ENCODE data around the gene JAZF1.

The JAZF1 gene

GRCh38 chr7:28176645-28177044, 4.0 kb downstream of the JAZF1 start:
- no peak overlapping the region for H4K91ac ChIP-seq (ENCODE audit: low read length)
- WGBS = 84% methylated on average over 2 of the region's 2 CpGs
- H3K14ac ChIP-seq (ENCODE audit: low read length in 2 of 2) = no peak overlapping the region
- H2AFZ ChIP-seq (ENCODE audit: low read depth, low read length) = no peak overlapping the region
- H3K27ac ChIP-seq (ENCODE audit: low read length, poor library complexity, severe bottlenecking) = no peak overlapping the region
- DNase-seq = no peak
- no peaks in the 10 kb centered on the region for H3K36me3 ChIP-seq (ENCODE audit: control insufficient read depth in 1 of 2, insufficient read depth in 2 of 2, low read depth in 1 of 2, low read length in 2 of 2)
- peak overlapping the region; percentile 26 for H3K9ac ChIP-seq (ENCODE audit: low read length)
- no peaks in the 10 kb centered on the region for H3K9me3 ChIP-seq (ENCODE audit: control insufficient read depth, low read length)
- H2BK5ac ChIP-seq (ENCODE audit: low read depth, low read length, poor library complexity, severe bottlenecking) = no peak overlapping the region
- no peak overlapping the region for H3K4me3 ChIP-seq (ENCODE audit: insufficient read depth in 1 of 2, low read depth in 1 of 2, low read length in 2 of 2)
- H2AK5ac ChIP-seq (ENCODE audit: low read length, severe bottlenecking) = no peak overlapping the region
- H2BK120ac ChIP-seq (ENCODE audit: low read depth, low read length) = no peak overlapping the region
- no peak overlapping the region for H3K4me2 ChIP-seq (ENCODE audit: low read length, poor library complexity, severe bottlenecking)
- no peak overlapping the region for H2BK15ac ChIP-seq (ENCODE audit: low read depth, poor library complexity, severe bottlenecking)
- H2BK12ac ChIP-seq (ENCODE audit: low read length in 2 of 2) = no peak overlapping the region
- no peak overlapping the region for H3K23ac ChIP-seq (ENCODE audit: low read length in 2 of 2)
- H4K8ac ChIP-seq (ENCODE audit: low read length) = no peak overlapping the region
- no peak overlapping the region for H3K4ac ChIP-seq (ENCODE audit: low read depth in 1 of 2, low read length in 2 of 2)
- H3K79me1 ChIP-seq (replicated peaks; ENCODE audit: low read length, poor library complexity, severe bottlenecking) = peaks cover 15% of the 10 kb centered on the region
- no peak overlapping the region for H3K18ac ChIP-seq (ENCODE audit: low read depth in 1 of 2, low read length in 2 of 2)
- H3K27me3 ChIP-seq (ENCODE audit: control insufficient read depth in 1 of 2, insufficient read depth in 1 of 2, low read length in 2 of 2) = no peaks in the 10 kb centered on the region
- peaks cover 17% of the 10 kb centered on the region for H3K4me1 ChIP-seq (ENCODE audit: control insufficient read depth, insufficient read depth, low read depth, low read length)

- peaks cover 18% of the 10 kb centered on the region for H3K4me1 ChIP-seq (ENCODE audit: control insufficient read depth, insufficient read depth, low read depth, low read length)
- H3K36me3 ChIP-seq (ENCODE audit: control insufficient read depth in 1 of 2, insufficient read depth in 2 of 2, low read depth in 1 of 2, low read length in 2 of 2) = no peaks in the 10 kb centered on the region
These were observed 4.4 kb downstream of the JAZF1 start for GRCh38 chr7:28176174-28176573.

DNA sequence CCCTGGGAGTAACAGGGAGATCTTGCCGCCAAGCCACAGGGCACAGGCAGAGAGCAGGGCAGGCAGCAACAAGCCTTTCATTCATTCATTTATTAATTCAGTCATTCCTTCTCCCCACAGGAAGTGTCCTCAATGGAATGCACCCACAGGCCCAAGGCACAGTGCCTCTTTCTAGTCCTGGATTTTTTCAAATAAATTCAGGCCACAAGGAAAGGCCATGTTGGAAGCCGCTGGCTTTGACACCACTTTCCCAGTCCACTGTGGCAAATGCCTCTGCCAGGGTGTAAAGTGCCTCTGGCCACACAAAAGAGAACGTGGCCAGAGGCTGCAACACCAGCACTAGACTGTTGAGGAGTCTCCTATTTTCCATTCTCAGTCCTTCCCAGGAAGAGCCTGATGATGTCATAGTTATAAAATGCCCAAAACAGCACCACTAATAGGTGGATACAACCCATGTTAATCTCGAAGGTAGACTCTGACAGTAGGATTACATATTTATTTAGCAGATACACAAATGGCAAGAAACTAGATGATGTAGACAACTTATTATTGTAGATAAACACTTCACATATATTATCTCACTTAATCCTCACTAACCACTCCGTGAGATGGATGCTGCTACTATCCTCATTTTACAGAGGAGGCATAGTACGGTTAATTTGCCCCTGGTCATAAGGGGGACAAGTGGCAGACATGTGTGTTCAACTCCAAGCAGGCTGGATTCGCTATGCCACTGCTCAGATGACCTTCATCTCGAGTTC, 5.5 kb downstream of the JAZF1 start:
- H3K14ac ChIP-seq (ENCODE audit: low read length in 2 of 2) = no peak overlapping the region
- no peak overlapping the region for H2BK15ac ChIP-seq (ENCODE audit: low read depth, poor library complexity, severe bottlenecking)
- H3K27ac ChIP-seq (ENCODE audit: low read length, poor library complexity, severe bottlenecking) = no peak overlapping the region
- H2BK120ac ChIP-seq (ENCODE audit: low read depth, low read length) = no peak overlapping the region
- peaks cover 0 to 5% of the 10 kb centered on the region in 2 experiments for H3K36me3 ChIP-seq (ENCODE audit: control insufficient read depth in 1 of 2, insufficient read depth in 2 of 2, low read depth in 1 of 2, low read length in 2 of 2)
- H3K23ac ChIP-seq (ENCODE audit: low read length in 2 of 2) = peak overlapping the region in 1 of 2 experiments; percentile 93
- H3K79me1 ChIP-seq (replicated peaks; ENCODE audit: low read length, poor library complexity, severe bottlenecking) = peaks cover 19% of the 10 kb centered on the region
- no peak overlapping the region for H3K9ac ChIP-seq (ENCODE audit: low read length)
- peaks cover 18% of the 10 kb centered on the region for H3K4me1 ChIP-seq (ENCODE audit: control insufficient read depth, insufficient read depth, low read depth, low read length)
- DNase-seq = no peak
- H3K18ac ChIP-seq (ENCODE audit: low read depth in 1 of 2, low read length in 2 of 2) = no peak overlapping the region
- no peaks in the 10 kb centered on the region for H3K9me3 ChIP-seq (ENCODE audit: control insufficient read depth, low read length)
- 93% methylated on average over 7 of the region's 8 CpGs for WGBS
- no peak overlapping the region for H2BK5ac ChIP-seq (ENCODE audit: low read depth, low read length, poor library complexity, severe bottlenecking)
- H2AFZ ChIP-seq (ENCODE audit: low read depth, low read length) = no peak overlapping the region
- peak overlapping the region; percentile 7 for H2AK5ac ChIP-seq (ENCODE audit: low read length, severe bottlenecking)
- no peak overlapping the region for H4K8ac ChIP-seq (ENCODE audit: low read length)
- no peaks in the 10 kb centered on the region for H3K27me3 ChIP-seq (ENCODE audit: control insufficient read depth in 1 of 2, insufficient read depth in 1 of 2, low read length in 2 of 2)
- no peak overlapping the region for H4K91ac ChIP-seq (ENCODE audit: low read length)
- H3K4me2 ChIP-seq (ENCODE audit: low read length, poor library complexity, severe bottlenecking) = no peak overlapping the region
- no peak overlapping the region for H3K4me3 ChIP-seq (ENCODE audit: insufficient read depth in 1 of 2, low read depth in 1 of 2, low read length in 2 of 2)
- H3K4ac ChIP-seq (ENCODE audit: low read depth in 1 of 2, low read length in 2 of 2) = peak overlapping the region in 1 of 2 experiments; percentile 50
- H2BK12ac ChIP-seq (ENCODE audit: low read length in 2 of 2) = no peak overlapping the region

More at GRCh38 chr7:28176174-28176573, 4.4 kb downstream of the JAZF1 start:
- H3K9me3 ChIP-seq (ENCODE audit: control insufficient read depth, low read length) = no peaks in the 10 kb centered on the region
- H3K18ac ChIP-seq (ENCODE audit: low read depth in 1 of 2, low read length in 2 of 2) = no peak overlapping the region
- H2AK5ac ChIP-seq (ENCODE audit: low read length, severe bottlenecking) = no peak overlapping the region
- H3K14ac ChIP-seq (ENCODE audit: low read length in 2 of 2) = no peak overlapping the region
- no peak overlapping the region for H3K4me2 ChIP-seq (ENCODE audit: low read length, poor library complexity, severe bottlenecking)
- H2BK120ac ChIP-seq (ENCODE audit: low read depth, low read length) = no peak overlapping the region
- no peak overlapping the region for H4K91ac ChIP-seq (ENCODE audit: low read length)
- no peak overlapping the region for H2BK15ac ChIP-seq (ENCODE audit: low read depth, poor library complexity, severe bottlenecking)
- no peak overlapping the region for H3K4me3 ChIP-seq (ENCODE audit: insufficient read depth in 1 of 2, low read depth in 1 of 2, low read length in 2 of 2)
- DNase-seq = peak; percentile 31
- H2BK5ac ChIP-seq (ENCODE audit: low read depth, low read length, poor library complexity, severe bottlenecking) = no peak overlapping the region
- peak overlapping the region; percentile 10 for H3K27ac ChIP-seq (ENCODE audit: low read length, poor library complexity, severe bottlenecking)
- H3K4ac ChIP-seq (ENCODE audit: low read depth in 1 of 2, low read length in 2 of 2) = no peak overlapping the region
- no peak overlapping the region for H2AFZ ChIP-seq (ENCODE audit: low read depth, low read length)
- H3K79me1 ChIP-seq (replicated peaks; ENCODE audit: low read length, poor library complexity, severe bottlenecking) = peaks cover 15% of the 10 kb centered on the region
- no peaks in the 10 kb centered on the region for H3K27me3 ChIP-seq (ENCODE audit: control insufficient read depth in 1 of 2, insufficient read depth in 1 of 2, low read length in 2 of 2)
- no peak overlapping the region for H4K8ac ChIP-seq (ENCODE audit: low read length)
- no peak overlapping the region for H2BK12ac ChIP-seq (ENCODE audit: low read length in 2 of 2)
- H3K9ac ChIP-seq (ENCODE audit: low read length) = peak overlapping the region; percentile 26
- 93% methylated on average over 4 of the region's 4 CpGs for WGBS
- H3K23ac ChIP-seq (ENCODE audit: low read length in 2 of 2) = no peak overlapping the region

DNA sequence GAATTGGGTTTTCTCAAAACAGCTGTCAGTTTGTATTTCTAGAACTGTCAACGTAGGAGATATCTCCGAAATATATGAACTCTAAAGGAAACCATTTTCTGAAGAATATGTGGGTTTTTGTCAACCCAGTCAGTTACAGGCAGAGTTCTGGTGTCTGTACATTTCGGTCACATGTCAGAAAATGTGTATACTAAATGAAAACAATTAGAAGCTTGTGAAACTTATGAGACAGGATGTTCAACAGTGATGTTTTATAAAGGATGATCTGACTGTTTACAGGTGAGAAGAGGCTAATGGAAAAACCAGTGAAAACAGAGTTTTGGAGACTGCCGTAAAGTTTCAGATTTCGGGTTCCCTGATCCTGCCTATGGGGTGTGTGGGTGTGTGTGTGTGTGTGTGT, 6.2 kb downstream of the JAZF1 start:
- Histone ChIP-seq H3K14ac (ENCODE audit: low read length in 2 of 2) (no peak overlapping the region), H4K8ac (ENCODE audit: low read length) (no peak overlapping the region), H2BK12ac (ENCODE audit: low read length in 2 of 2) (no peak overlapping the region), H3K4me3 (ENCODE audit: insufficient read depth in 1 of 2, low read depth in 1 of 2, low read length in 2 of 2) (no peak overlapping the region), H3K27ac (ENCODE audit: low read length, poor library complexity, severe bottlenecking) (no peak overlapping the region), H2AK5ac (ENCODE audit: low read length, severe bottlenecking) (peak overlapping the region; percentile 28), H3K4me1 (ENCODE audit: control insufficient read depth, insufficient read depth, low read depth, low read length) (peaks cover 18% of the 10 kb centered on the region), H4K91ac (ENCODE audit: low read length) (no peak overlapping the region), H3K9ac (ENCODE audit: low read length) (no peak overlapping the region), H3K9me3 (ENCODE audit: control insufficient read depth, low read length) (no peaks in the 10 kb centered on the region), H3K79me1 (replicated peaks; ENCODE audit: low read length, poor library complexity, severe bottlenecking) (peaks cover 23% of the 10 kb centered on the region), H3K23ac (ENCODE audit: low read length in 2 of 2) (no peak overlapping the region), H3K4ac (ENCODE audit: low read depth in 1 of 2, low read length in 2 of 2) (no peak overlapping the region), H3K36me3 (ENCODE audit: control insufficient read depth in 1 of 2, insufficient read depth in 2 of 2, low read depth in 1 of 2, low read length in 2 of 2) (peaks cover 2 to 5% of the 10 kb centered on the region in 2 experiments), H2BK5ac (ENCODE audit: low read depth, low read length, poor library complexity, severe bottlenecking) (no peak overlapping the region), H3K4me2 (ENCODE audit: low read length, poor library complexity, severe bottlenecking) (no peak overlapping the region), H3K18ac (ENCODE audit: low read depth in 1 of 2, low read length in 2 of 2) (no peak overlapping the region), H3K27me3 (ENCODE audit: control insufficient read depth in 1 of 2, insufficient read depth in 1 of 2, low read length in 2 of 2) (no peaks in the 10 kb centered on the region), H2BK15ac (ENCODE audit: low read depth, poor library complexity, severe bottlenecking) (no peak overlapping the region), H2BK120ac (ENCODE audit: low read depth, low read length) (no peak overlapping the region), H2AFZ (ENCODE audit: low read depth, low read length) (no peak overlapping the region)
- 97% methylated on average over 5 of the region's 5 CpGs for WGBS
- DNase-seq = no peak
